ENCODE data around the gene EIF4EBP2. TPM values are rescaled to one million over a fixed set of nuclear protein-coding genes. Genes with fewer than 3 reads are reported as not detected.

EIF4EBP2 gene
- polyA plus RNA-seq, 1 experiment = 31.2 TPM

GRCh38 chr10:70403483-70404035, 386 bp upstream of the EIF4EBP2 start:
- peak overlapping the region; percentile 91 for H3K4me3 ChIP-seq (ENCODE audit: low read depth, low read length)
- peaks cover 3% of the 10 kb centered on the region for H3K27me3 ChIP-seq (ENCODE audit: control insufficient read depth, insufficient read depth, low read length)
- ChIA-PET POLR2A (interaction anchor here (0.7 to 3.2 kb wide), 9 partner anchors 9 to 193 kb away, joined by 3 to 31 read pairs (median 4); no protein-coding TSS in a partner anchor), CTCF (interaction anchor here (1.5 to 1.9 kb wide), 3 partner anchors 24 to 257 kb away, joined by 3 to 7 read pairs (median 7); partner anchors contain the start of gene TYSND1)
- no peak for DNase-seq (ENCODE audit: low read depth, low spot score)
- TF ChIP-seq, protein P1, sequence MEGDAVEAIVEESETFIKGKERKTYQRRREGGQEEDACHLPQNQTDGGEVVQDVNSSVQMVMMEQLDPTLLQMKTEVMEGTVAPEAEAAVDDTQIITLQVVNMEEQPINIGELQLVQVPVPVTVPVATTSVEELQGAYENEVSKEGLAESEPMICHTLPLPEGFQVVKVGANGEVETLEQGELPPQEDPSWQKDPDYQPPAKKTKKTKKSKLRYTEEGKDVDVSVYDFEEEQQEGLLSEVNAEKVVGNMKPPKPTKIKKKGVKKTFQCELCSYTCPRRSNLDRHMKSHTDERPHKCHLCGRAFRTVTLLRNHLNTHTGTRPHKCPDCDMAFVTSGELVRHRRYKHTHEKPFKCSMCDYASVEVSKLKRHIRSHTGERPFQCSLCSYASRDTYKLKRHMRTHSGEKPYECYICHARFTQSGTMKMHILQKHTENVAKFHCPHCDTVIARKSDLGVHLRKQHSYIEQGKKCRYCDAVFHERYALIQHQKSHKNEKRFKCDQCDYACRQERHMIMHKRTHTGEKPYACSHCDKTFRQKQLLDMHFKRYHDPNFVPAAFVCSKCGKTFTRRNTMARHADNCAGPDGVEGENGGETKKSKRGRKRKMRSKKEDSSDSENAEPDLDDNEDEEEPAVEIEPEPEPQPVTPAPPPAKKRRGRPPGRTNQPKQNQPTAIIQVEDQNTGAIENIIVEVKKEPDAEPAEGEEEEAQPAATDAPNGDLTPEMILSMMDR (IDR thresholded peaks at IDR 0.05; ENCODE audit: low read depth, low read length) = no peak
- H3K9me3 ChIP-seq (ENCODE audit: control insufficient read depth, insufficient read depth, low read length) = no peaks in the 10 kb centered on the region
- no peak overlapping the region for H3K27ac ChIP-seq (ENCODE audit: low read depth, low read length)

GRCh38 chr10:70404787-70405036, 767 bp downstream of the EIF4EBP2 start:
- no peak for DNase-seq (ENCODE audit: low read depth, low spot score)
- Histone ChIP-seq H3K27me3 (ENCODE audit: control insufficient read depth, insufficient read depth, low read length) (no peaks in the 10 kb centered on the region), H3K9me3 (ENCODE audit: control insufficient read depth, insufficient read depth, low read length) (no peaks in the 10 kb centered on the region), H3K4me3 (ENCODE audit: low read depth, low read length) (peak overlapping the region; percentile 91), H3K27ac (ENCODE audit: low read depth, low read length) (peak overlapping the region; percentile 82)
- ChIA-PET CTCF (interaction anchor here (1.5 to 3.0 kb wide), 3 partner anchors 25 to 258 kb away, joined by 3 to 19 read pairs (median 7); partner anchors contain the start of gene TYSND1), POLR2A (interaction anchor here (0.9 to 3.2 kb wide), 7 partner anchors 14 to 258 kb away, joined by 3 to 31 read pairs (median 6); partner anchors contain the start of gene TYSND1)
- TF ChIP-seq, protein P1 (IDR thresholded peaks at IDR 0.05; ENCODE audit: low read depth, low read length) = no peak

- Histone ChIP-seq H3K4me3 (ENCODE audit: low read depth, low read length) (peak overlapping the region; percentile 91), H3K27ac (ENCODE audit: low read depth, low read length) (peak overlapping the region; percentile 82), H3K9me3 (ENCODE audit: control insufficient read depth, insufficient read depth, low read length) (no peaks in the 10 kb centered on the region), H3K27me3 (ENCODE audit: control insufficient read depth, insufficient read depth, low read length) (no peaks in the 10 kb centered on the region)
- DNase-seq (ENCODE audit: low read depth, low spot score) = peak; percentile 85
- TF ChIP-seq, protein P1 (IDR thresholded peaks at IDR 0.05; ENCODE audit: low read depth, low read length) = no peak
- CTCF ChIA-PET = interaction anchor here (0.6 to 3.0 kb wide), 5 partner anchors 41 to 1819 kb away, joined by 4 to 19 read pairs (median 7); partner anchors contain the start of gene TYSND1
- POLR2A ChIA-PET = interaction anchor here (0.7 to 3.2 kb wide), 10 partner anchors 13 to 258 kb away, joined by 3 to 31 read pairs (median 4); partner anchors contain the start of genes SAR1A and TYSND1
Measured at GRCh38 chr10:70405037-70405824, 1.3 kb downstream of the EIF4EBP2 start.

DNA sequence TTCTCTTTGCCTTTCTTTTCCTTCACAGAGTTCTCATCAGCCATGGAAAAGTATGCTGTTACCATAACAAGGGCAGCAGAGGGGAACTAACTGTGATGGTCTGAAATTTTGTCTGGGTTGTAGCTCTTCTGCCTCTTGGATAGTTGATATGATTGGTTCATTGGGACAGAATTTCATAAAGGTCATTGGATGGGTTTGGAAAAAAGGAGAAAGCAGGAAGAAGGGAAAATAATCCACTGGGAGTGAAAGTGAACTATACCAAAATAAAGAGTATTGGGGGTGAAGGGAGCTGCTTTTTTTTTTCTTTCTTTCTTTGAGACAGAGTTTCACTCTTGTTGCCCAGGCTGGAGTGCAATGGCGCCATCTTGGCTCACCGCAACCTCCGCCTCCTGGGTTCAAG, 5.8 kb downstream of the EIF4EBP2 start:
- ChIA-PET CTCF (interaction anchor here (0.6 to 1.5 kb wide), 3 partner anchors 190 to 281 kb away, joined by 3 to 6 read pairs (median 3); no protein-coding TSS in a partner anchor), POLR2A (no interaction called here)
- H3K9me3 ChIP-seq (ENCODE audit: control insufficient read depth, insufficient read depth, low read length) = no peaks in the 10 kb centered on the region

More for the DNA sequence above, 5.8 kb downstream of the EIF4EBP2 start:
- Histone ChIP-seq H3K4me3 (ENCODE audit: low read depth, low read length) (no peak overlapping the region), H3K27ac (ENCODE audit: low read depth, low read length) (no peak overlapping the region), H3K27me3 (ENCODE audit: control insufficient read depth, insufficient read depth, low read length) (no peaks in the 10 kb centered on the region)
- TF ChIP-seq, protein P1 (IDR thresholded peaks at IDR 0.05; ENCODE audit: low read depth, low read length) = no peak
- no peak for DNase-seq (ENCODE audit: low read depth, low spot score)

Data from AG04450 (cell line).